GM18505 (cell line): ENCODE results near the gene RAB33B.

Source experiments
- ATAC-seq: cut with Tn5 transposase; IDR thresholded peaks from one replicate; pipeline ENCODE4 v1.9.1; 2021; ENCODE audit not compliant: unreplicated experiment
- POLR2A ChIP-seq: IDR thresholded peaks from 4 replicates; pipeline ENCODE4 v1.6.1; 2011; ENCODE audit warnings: borderline replicate concordance; ENCODE audit not compliant: insufficient read depth, insufficient read length; ENCODE audit errors: extremely low read depth

RAB33B gene

GRCh38 chr4:139476363-139476762 is 22.4 kb downstream of the RAB33B start:
- TF ChIP-seq POLR2A: no peak
- no peak for ATAC-seq

- no peak for TF ChIP-seq POLR2A
- no peak for ATAC-seq
These were observed 27.5 kb downstream of the RAB33B start for GRCh38 chr4:139481465-139481864.

GRCh38 chr4:139483000-139483399 is 29.1 kb downstream of the RAB33B start:
- no peak for ATAC-seq

GRCh38 chr4:139484783-139485311 is 30.9 kb downstream of the RAB33B start:
- TF ChIP-seq POLR2A: no peak
- ATAC-seq: no peak

More at GRCh38 chr4:139483000-139483399, 29.1 kb downstream of the RAB33B start:
- no peak for TF ChIP-seq POLR2A

- ATAC-seq: no peak
- no peak for TF ChIP-seq POLR2A
These were observed 34.5 kb downstream of the RAB33B start for GRCh38 chr4:139488442-139488841.

- no peak for TF ChIP-seq POLR2A
- no peak for ATAC-seq
These were observed 35.7 kb downstream of the RAB33B start for GRCh38 chr4:139489638-139490037.

- no peak for TF ChIP-seq POLR2A
- ATAC-seq: no peak
These were observed 38.5 kb downstream of the RAB33B start for GRCh38 chr4:139492429-139492828.

- no peak for TF ChIP-seq POLR2A
- no peak for ATAC-seq
These were observed 39.3 kb downstream of the RAB33B start for GRCh38 chr4:139493176-139493575.

- ATAC-seq: no peak
- TF ChIP-seq POLR2A: no peak
These were observed 45.3 kb downstream of the RAB33B start for GRCh38 chr4:139499186-139499585.

- no peak for ATAC-seq
- TF ChIP-seq POLR2A: no peak
These were observed 47.2 kb downstream of the RAB33B start for GRCh38 chr4:139501117-139501516.

- TF ChIP-seq POLR2A: no peak
- no peak for ATAC-seq
These were observed 47.6 kb downstream of the RAB33B start for GRCh38 chr4:139501527-139501926.

GRCh38 chr4:139501927-139502899 is 48.3 kb downstream of the RAB33B start:
- ATAC-seq: no peak
- TF ChIP-seq POLR2A: no peak

GRCh38 chr4:139503622-139504166 is 49.8 kb downstream of the RAB33B start:
- ATAC-seq: no peak
- TF ChIP-seq POLR2A: no peak

- TF ChIP-seq POLR2A: no peak
- ATAC-seq: no peak
These were observed 52.9 kb downstream of the RAB33B start for GRCh38 chr4:139506774-139507173.
